ENCODE measurements around the gene C1QTNF8. TPM values are rescaled to one million over a fixed set of nuclear protein-coding genes. Genes with fewer than 3 reads are reported as not detected.
"Not testable (repeated sequence)": the region's sequence is repeated elsewhere in the genome, so short reads cannot be mapped to it uniquely, and the experiment has no call there.

C1QTNF8 gene
- polyA plus RNA-seq, 3 donors: not detected

DNA sequence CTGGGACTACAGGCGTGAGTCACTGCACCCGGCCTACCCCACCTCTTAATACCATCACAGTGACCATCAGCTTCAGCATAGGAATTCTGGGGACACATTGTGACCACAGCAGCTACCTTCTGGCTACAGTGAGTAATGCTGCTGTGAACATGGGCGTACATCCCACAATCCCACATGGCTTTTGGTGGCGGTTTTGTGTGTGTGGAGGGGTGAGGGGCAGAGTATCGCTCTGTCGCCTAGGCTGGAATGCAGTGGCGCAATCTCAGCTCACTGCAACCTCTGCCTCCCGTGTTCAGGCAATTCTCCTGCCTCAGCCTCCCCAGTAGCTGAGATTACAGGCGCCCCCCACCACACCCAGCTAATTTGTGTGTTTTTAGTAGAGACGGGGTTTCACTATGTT lies 9.6 kb downstream of the C1QTNF8 start:
- WGBS, 3 donors: 73 to 87% (median 86%) methylated on average over 10 of the region's 10 CpGs
- H3K27ac ChIP-seq (ENCODE audit: low read depth, low read length): not testable (repeated sequence)

DNA sequence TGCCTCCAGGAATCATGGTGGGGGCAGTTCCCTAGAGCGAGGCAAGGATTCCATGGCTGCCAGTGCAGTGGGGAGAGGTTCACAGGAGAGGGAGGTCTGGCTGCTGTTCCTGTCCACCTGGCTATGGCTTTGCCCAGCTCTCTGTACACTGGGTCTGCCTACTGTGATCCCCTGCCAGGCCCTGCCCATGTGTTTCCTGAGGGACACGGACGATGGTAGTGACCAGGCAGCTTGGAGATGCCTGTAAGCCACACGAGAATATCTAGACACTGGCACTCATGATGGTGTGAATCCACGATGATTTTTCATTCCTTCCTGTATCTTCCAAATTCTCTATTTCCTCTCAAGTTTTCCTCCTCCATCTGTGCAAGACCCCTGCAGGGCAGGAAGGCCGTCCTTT lies 11.1 kb downstream of the C1QTNF8 start:
- WGBS, 3 donors: 86 to 95% (median 90%) methylated on average over 6 of the region's 6 CpGs
- no peak overlapping the region for H3K27ac ChIP-seq (ENCODE audit: low read depth, low read length)

DNA sequence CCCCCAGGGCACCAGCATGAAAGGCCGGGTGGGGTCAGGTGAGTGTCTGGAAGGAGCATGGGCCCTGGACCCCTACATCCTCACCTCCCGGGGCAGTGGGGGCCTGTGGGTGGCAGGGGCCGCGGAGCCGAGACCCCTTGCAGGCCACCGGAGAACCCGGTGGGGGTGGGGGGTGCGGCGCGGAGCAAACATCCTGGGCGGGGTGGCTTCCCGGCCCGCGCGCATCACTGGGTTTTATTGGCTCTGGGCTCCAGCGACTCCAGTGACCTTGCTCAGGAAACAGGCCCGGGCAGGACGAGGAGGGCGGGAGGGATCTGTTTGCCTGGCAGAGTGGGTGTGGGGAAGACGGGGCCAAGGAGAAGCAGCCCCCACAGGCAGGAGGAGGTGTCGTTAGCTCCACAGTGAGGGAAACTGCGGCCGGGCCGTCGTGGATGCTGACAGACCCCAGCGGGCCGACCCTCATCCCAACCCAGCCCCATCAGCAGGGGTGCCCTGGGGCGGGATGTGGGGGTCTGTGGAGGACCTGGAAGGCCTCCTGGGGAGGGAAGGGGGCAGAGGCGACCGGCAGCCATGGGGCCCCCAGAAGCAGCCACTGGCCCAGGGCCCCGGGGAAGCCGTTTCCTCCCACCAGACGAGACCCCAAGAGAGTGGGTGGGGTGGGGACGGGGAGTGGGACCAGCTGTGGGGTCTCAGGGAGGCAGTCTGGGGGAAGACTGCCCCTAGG lies 12.9 kb downstream of the C1QTNF8 start:
- 29 to 54% (median 40%) methylated on average over 32 to 34 of the region's 34 CpGs for WGBS, 3 donors
- H3K27ac ChIP-seq (ENCODE audit: low read depth, low read length): no peak overlapping the region

DNA sequence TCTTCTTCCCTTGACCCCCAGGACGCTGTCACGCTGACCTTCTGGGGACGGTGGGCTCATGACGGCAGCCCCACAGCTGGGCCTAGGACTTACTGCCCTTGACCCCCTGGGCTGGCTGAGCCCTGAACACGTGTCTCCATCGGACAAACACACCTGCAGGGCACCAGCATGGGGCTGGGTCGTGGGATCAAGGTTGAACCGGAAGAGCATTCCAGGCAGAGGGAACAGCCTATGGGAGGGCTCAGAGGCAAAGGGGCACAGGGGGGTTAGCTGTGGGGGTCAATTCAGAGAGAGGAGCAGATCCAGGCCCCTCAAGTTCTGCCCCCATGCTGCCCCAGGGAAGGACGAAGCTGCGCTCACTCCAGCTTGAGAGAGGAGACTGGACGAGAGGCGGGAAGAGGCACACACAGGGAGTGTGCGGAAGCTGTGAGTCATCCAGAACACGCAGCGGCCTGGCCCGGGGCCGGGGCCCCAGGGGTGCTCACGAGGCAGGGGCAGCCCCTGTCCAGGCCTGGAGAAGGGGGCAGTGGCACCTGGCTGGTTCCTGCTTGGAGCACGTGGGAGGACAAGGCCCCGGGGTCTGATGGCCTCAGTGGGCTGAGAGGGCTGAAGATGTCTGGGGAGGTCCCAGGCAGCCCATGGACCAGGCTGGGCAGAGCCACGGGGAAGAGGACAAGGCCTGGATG lies 13.6 kb downstream of the C1QTNF8 start:
- 52 to 64% (median 54%) methylated on average over 20 to 21 of the region's 21 CpGs for WGBS, 3 donors
- H3K27ac ChIP-seq (ENCODE audit: low read depth, low read length): no peak overlapping the region

DNA sequence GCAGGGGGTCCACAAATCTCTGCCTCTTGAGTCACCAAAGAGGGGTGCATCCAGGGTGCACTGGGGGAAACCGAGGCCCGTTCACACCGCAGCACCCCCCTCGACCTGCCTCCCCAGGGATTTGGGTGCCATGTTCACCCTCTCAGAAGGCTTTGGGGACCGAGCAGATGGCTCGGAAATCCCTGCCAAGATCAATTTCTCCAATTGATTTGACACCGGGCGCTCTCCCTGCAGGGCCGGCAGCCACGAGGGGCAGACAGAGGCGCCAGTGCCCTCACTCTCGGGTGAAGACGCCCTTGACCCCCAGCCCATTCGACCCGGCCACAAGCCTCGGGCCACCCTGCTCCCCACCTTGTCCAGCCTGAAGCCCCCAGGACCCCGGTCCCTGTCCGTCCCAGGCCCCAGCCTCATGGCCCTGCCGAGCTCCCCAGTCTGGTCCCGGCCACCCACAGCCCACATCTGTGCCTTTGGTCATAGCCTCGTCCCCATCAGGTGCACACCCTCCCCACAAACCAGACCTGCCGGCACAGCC lies 14.2 kb downstream of the C1QTNF8 start:
- H3K27ac ChIP-seq (ENCODE audit: low read depth, low read length): no peak overlapping the region
- 30 to 70% (median 69%) methylated on average over 22 of the region's 22 CpGs for WGBS, 3 donors

DNA sequence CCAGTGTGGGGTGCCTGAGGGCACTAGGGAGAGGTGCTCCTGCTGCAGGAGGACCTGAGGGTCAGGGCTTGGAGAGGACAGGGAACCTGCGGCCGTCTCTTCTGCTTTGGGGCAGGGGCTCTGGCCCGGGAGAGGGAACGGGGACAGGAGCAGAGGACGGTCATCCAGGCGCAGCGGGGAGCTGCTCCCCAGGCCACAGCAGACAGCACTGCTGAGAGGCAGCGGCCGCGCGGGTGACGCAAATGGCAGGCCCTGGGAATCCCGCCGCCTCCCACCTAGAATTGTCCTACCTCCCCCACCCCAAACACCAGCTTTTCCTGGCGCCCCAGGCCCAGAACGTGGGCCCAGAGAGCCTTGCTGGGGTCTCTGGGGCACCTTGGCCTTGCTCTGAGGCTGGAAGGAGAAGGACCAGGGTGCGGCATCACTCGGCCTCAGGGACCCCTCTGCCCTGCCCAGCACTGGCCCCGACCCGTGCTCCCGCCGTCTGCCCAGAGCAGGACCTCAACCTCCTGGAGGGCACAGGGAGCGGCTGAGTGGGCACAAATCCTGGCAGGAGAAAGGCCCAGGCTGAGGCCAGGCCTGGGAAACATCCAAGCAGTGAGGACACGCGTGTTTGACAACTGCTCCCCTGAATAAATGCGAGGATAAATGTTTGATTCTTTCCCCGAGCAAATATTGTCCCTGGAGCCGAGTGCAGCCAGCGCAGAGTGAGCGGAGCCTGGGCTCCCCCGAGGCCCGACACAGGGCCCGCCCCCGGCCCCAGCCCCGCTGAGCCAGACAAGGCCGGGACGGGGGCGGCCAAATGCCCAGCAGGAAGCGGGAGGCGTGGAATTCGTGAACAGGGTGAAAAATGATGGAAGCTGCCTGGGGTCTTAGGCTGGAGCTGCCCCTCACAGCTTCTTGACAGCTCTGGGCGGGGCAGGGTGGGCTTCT lies 15.0 kb downstream of the C1QTNF8 start:
- 34 to 42% (median 38%) methylated on average over 41 to 42 of the region's 42 CpGs for WGBS, 3 donors

DNA sequence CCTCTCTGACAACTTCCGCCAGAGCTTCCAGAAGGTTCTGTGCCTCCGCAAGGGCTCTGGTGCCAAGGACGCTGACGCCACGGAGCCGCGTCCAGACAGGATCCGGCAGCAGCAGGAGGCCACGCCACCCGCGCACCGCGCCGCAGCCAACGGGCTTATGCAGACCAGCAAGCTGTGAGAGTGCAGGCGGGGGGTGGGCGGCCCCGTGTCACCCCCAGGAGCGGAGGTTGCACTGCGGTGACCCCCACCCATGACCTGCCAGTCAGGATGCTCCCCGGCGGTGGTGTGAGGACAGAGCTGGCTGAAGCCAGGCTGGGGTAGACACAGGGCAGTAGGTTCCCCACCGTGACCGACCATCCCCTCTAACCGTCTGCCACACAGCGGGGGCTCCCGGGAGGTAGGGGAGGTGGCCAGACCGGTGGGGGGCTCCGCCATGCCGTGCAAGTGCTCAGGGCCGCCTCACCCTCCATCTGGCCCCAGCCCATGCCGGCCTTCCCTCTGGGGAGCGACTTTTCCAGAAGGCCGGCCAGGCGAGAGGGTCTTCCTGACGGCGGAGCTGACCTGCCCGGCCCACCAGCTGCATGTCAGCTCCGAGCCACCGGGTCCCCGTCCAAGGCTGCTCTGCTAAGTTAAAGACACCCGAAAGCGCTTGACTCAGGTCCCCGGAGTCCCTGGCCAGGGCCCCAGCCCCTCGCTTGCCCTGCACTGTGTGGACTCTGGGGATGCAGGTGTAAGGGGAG lies 16.1 kb downstream of the C1QTNF8 start:
- no peak overlapping the region for H3K27ac ChIP-seq (ENCODE audit: low read depth, low read length)
- 81 to 87% (median 82%) methylated on average over 41 to 45 of the region's 45 CpGs for WGBS, 3 donors

More for the DNA sequence above, 15.0 kb downstream of the C1QTNF8 start:
- H3K27ac ChIP-seq (ENCODE audit: low read depth, low read length): no peak overlapping the region

DNA sequence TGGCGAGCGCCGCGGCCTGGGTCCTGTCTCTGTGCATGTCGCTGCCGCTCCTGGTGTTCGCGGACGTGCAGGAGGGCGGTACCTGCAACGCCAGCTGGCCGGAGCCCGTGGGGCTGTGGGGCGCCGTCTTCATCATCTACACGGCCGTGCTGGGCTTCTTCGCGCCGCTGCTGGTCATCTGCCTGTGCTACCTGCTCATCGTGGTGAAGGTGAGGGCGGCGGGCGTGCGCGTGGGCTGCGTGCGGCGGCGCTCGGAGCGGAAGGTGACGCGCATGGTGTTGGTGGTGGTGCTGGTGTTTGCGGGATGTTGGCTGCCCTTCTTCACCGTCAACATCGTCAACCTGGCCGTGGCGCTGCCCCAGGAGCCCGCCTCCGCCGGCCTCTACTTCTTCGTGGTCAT lies 16.7 kb downstream of the C1QTNF8 start:
- no peak overlapping the region for H3K27ac ChIP-seq (ENCODE audit: low read depth, low read length)
- WGBS, 3 donors: 93 to 97% (median 96%) methylated on average over 43 of the region's 43 CpGs

DNA sequence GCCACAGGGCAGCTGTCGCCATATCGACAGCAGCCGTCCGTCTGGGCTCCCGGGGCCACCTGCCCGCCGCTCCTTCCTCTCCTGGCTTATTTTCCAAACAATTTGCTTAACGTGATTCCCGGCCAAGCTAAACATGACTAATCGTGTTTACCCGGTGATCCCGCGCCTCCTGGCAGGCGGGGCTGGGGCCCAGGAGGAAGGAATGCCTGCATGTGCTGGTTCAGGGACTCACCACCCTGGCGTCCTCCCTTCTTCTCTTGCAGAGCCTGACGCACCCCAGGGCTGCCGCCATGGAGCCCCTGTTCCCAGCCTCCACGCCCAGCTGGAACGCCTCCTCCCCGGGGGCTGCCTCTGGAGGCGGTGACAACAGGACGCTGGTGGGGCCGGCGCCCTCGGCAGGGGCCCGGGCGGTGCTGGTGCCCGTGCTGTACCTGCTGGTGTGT lies 17.4 kb downstream of the C1QTNF8 start:
- H3K27ac ChIP-seq (ENCODE audit: low read depth, low read length): no peak overlapping the region

DNA sequence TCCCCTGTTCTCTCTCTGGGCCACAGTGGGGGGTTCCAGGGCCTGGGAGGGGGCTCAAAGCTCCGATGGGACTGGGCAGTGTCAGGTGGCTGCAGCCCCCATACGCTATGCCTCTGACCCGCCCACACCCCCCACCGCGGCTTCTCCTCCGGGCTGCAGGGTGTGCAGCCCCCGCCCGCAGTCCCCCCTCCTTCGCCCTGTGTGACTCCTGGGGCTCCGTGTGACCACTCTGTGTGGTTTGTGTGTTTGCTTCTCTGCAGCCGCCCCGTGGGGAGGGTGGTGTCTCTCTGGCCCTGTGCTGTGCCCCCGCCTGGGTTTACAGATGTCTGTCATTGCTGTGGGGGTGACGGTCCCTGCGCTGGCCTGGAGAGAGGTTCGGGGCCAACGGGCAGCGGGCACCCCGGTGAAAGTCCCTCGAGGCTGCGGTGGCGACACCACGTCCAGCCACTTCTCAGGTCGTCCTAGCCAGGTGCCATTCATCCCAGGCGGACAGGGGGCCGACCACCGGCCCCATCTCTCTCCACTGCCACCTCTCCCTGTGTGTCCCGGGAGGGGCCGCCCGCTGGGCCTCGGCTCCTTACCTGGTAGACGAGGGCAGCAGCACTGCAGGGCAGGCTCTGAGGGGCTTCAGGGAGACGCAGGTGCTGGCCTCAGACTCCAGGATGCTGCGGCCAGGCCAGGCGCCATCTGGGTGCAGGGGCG lies 18.0 kb downstream of the C1QTNF8 start:
- H3K27ac ChIP-seq (ENCODE audit: low read depth, low read length): no peak overlapping the region
- WGBS, 3 donors: 41 to 72% (median 70%) methylated on average over 34 to 36 of the region's 36 CpGs

More for the DNA sequence above, 17.4 kb downstream of the C1QTNF8 start:
- 14 to 47% (median 42%) methylated on average over 27 to 28 of the region's 28 CpGs for WGBS, 3 donors

DNA sequence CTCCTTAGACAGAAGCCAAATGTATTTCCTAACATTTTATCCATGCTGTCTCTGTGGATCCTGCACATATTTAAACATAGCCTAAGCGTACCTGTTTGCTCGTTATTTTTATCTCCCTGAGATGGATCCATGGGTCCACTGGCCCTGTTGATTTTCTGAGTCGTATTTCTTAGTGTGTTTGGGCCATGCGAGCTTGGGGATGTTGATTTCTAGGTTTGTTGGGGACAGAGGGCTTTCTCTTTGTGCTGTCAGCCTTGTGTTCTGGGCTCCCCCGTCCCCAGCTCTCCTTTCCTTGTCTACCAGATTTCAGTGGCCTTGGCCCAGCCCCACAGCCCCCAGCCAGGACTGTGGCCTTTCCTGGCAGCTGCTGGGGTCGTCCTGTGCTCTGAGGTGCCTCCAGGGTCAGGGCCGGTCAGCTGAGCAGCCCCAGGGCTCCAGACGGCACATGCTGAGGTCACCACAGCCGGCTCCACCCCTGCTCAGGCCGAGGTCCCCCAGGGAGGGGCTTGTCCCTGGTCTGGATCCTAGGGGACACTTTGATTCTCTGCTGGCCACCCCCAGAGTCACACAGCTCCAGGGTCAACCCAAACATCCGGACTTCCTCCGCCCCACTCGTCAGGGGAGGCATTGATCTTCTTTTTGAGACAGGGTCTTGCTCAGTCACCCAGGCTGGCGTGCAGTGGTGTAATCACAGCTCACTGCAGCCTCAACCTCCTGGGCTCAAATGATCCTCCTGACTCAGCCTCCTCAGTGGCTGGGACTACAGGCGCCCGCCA lies 19.1 kb downstream of the C1QTNF8 start:
- no peak overlapping the region for H3K27ac ChIP-seq (ENCODE audit: low read depth, low read length)
- 30 to 45% (median 31%) methylated on average over 15 to 16 of the region's 16 CpGs for WGBS, 3 donors

DNA sequence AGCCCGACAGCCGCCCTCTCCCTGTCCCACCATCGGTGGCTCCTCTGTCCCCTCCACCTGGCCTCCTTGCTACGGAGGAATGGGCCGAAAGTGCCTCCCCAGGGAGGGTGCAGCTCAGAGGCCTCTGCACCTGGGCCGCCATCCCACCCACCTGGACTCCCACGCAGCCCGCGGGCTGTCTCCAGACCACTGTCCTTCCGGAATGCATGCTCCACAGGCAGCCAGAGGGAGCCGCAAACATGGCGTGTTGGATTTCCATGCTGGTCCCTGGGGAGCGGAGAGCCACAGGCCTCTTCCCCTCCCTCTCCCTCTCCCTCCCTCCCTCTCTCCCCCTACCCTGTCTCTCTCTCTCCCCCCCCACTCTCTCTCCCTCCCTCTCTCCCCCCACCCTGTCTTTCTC lies 20.5 kb downstream of the C1QTNF8 start:
- WGBS, 3 donors: 67 to 88% (median 80%) methylated on average over 9 to 13 of the region's 13 CpGs
- no peak overlapping the region for H3K27ac ChIP-seq (ENCODE audit: low read depth, low read length)

DNA sequence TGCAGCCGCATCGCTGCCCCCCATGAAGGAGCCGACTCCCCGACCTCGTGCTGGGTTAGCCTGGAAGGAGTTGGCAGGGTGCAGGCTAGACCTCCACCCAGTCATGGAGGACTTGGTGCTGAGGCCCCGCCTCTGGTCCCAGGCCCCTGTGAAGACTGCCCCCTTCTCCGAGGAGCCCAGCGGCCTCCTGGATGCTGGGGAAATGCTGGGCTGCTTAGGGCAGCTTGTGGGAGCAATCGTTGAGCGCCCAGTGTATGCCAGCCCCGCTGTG lies 21.7 kb downstream of the C1QTNF8 start:
- H3K27ac ChIP-seq (ENCODE audit: low read depth, low read length): no peak overlapping the region
- 61 to 71% (median 64%) methylated on average over 11 of the region's 11 CpGs for WGBS, 3 donors

DNA sequence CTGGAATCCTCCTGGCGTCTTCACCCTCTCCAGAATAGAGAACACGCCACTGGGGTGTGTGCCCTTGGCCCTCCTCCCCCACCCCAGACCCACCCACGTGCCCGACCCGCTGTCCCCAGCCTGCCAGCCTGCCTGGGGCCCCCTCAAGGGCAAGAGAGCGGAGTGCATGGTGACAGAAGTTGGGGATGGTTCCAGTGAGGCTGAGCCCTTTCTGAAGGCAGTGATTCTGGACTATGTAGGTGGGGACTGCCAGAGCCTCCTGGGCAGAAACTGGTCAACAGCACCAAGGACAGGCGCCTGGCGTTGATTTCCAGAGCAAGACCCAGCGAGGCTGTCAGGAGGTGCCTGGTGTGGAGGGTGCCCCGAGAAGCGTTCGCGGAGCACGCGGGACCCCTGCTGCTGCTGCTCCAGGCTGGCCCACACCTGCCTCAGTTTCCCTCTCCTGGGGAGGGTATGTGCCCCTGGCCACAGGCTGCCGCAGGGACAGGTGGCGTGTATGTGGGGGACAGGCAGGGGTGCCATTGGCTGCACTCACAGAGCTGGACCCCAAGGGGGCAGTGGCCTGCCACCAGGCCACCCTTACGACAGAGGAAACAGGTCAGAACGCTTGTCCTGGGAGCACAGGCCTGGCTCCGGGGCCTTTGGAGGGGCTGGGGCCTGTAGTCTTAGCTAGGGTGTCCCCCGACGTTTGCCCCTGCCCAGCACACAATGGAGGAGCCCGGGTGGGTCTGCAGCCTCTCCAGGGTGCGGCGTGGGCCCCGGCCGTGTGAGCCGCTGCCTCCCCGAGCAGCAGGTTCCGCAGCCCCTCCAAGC lies 22.3 kb downstream of the C1QTNF8 start:
- no peak overlapping the region for H3K27ac ChIP-seq (ENCODE audit: low read depth, low read length)
- WGBS, 3 donors: 59 to 65% (median 59%) methylated on average over 30 of the region's 30 CpGs

DNA sequence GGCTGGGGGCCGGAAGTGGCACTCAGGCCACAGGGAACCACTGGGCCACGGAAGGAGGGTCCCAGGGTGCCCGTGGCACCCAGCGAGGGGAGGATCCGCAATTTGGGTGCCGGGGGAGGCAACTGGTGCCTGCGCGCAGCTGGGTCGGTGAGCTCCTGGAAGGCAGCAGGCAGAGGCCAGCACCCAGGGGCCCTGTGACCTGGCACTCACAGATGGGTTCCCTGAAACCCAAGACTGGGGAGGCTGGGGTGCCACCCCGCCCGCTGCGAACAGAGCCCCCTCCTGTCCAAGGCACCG lies 22.8 kb downstream of the C1QTNF8 start:
- no peak overlapping the region for H3K27ac ChIP-seq (ENCODE audit: low read depth, low read length)
- 64 to 76% (median 65%) methylated on average over 10 to 13 of the region's 13 CpGs for WGBS, 3 donors

DNA sequence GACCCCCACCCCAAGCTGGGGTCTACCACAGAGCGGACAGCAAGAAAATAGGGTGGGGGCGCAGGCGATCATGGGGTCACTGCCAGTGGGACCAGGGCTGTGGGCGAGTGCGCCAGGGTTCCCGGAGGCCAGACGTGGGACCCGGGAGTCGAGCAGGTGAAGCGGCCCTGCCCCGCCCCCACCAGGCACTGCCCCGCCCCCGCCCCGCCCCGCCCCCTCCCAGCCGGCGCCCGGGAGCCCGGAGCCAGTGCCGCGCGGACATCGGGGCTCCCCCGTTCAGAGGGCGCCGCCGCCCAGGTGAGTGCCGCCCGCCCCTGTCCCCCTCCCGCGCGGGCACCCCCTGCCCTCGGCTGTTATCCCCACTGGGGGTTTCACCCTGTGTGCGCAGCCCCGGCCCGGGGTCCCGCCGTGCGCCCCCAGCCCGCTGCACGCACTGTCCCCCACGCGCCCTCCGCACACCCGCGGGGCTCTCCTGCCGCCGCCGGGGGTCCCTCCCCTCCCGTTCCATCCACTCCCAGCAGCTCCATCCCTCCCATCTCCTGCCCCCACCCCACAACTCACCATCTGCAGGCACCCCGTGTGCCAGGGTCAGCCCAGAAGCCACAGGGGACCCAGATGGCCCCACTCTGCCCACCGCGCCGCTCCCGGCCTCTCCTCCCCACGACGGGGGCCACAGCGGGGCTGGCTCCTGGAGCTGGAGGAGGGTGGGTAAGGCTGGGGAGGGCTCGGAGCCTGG lies 23.4 kb downstream of the C1QTNF8 start, which contains the start of gene SSTR5:
Gene SSTR5, plus strand, starts transcription at position 222 of the 736 bp plus-strand sequence. CDS start 6,122 bp downstream, outside the sequence.
- 6 to 12% (median 9%) methylated on average over 20 to 57 of the region's 59 CpGs for WGBS, 3 donors
- no peak within 1 kb of the TSS for H3K27ac ChIP-seq (ENCODE audit: low read depth, low read length)
